GM12891 (cell line): Measurements from ENCODE around the gene COQ8B.
"Not testable (repeated sequence)": the region's sequence is repeated elsewhere in the genome, so short reads cannot be mapped to it uniquely, and the experiment has no call there.

Source experiments
- DNase-seq: peaks from one replicate; pipeline ENCODE4 v3.0.0; 2011; ENCODE audit warnings: low spot score; ENCODE audit not compliant: insufficient read length
- FAIRE-seq: peaks from 2 replicates; lab custom pipeline; 2011; peaks lifted over from hg19 to GRCh38; lab: Jason Lieb, UNC
- PAX5 ChIP-seq: IDR thresholded peaks from 2 replicates; pipeline ENCODE4 v1.6.1; 2011; ENCODE audit warnings: low read length, moderate library complexity, mild to moderate bottlenecking; ENCODE audit not compliant: insufficient read depth, severe bottlenecking
- POLR2A ChIP-seq: IDR thresholded peaks from 2 replicates; pipeline ENCODE4 v1.6.1; 2011; ENCODE audit warnings: low read depth, low read length, control low read depth
- POLR2AphosphoS5 ChIP-seq: IDR thresholded peaks from 2 replicates; pipeline ENCODE4 v1.6.1; 2011; ENCODE audit warnings: low read depth, low read length, control low read depth
- POU2F2 ChIP-seq: IDR thresholded peaks from 2 replicates; pipeline ENCODE4 v1.6.1; 2011; ENCODE audit warnings: low read depth, mild to moderate bottlenecking, control low read depth, low read length, moderate library complexity
- SPI1 ChIP-seq: IDR thresholded peaks from 2 replicates; pipeline ENCODE4 v1.6.1; 2011; ENCODE audit warnings: low read depth, low read length, control low read depth
- TAF1 ChIP-seq: IDR thresholded peaks from 2 replicates; pipeline ENCODE4 v1.6.1; 2011; ENCODE audit warnings: low read depth, low read length, control low read depth

Gene COQ8B

GRCh38 chr19:40659116-40659515 is 57.6 kb downstream of the COQ8B start:
- TF ChIP-seq TAF1 (no peak), POLR2A (no peak), POU2F2 (no peak), SPI1 (no peak), POLR2AphosphoS5 (no peak), PAX5 (no peak)
- no peak for FAIRE-seq
- DNase-seq, result no peak

GRCh38 chr19:40658031-40658430 is 58.7 kb downstream of the COQ8B start:
- DNase-seq, result no peak
- TF ChIP-seq POLR2AphosphoS5, result no peak
- TF ChIP-seq POU2F2, result no peak
- no peak for TF ChIP-seq TAF1
- no peak for TF ChIP-seq POLR2A
- no peak for TF ChIP-seq SPI1
- no peak for TF ChIP-seq PAX5
- FAIRE-seq, result no peak

GRCh38 chr19:40655684-40656083 is 61.0 kb downstream of the COQ8B start:
- not testable (repeated sequence) for FAIRE-seq, DNase-seq

GRCh38 chr19:40652303-40652702 is 64.4 kb downstream of the COQ8B start:
- DNase-seq, result not testable (repeated sequence)
- peak; percentile 61 for TF ChIP-seq PAX5
- FAIRE-seq, result peak; percentile 61

GRCh38 chr19:40650749-40651305 is 65.9 kb downstream of the COQ8B start:
- TF ChIP-seq POLR2AphosphoS5 (no peak), TAF1 (no peak), POLR2A (no peak), PAX5 (no peak), SPI1 (no peak)
- DNase-seq (no peak), FAIRE-seq (no peak)

- not testable (repeated sequence) for FAIRE-seq, DNase-seq
Measured at GRCh38 chr19:40649903-40650675, 66.6 kb downstream of the COQ8B start.

GRCh38 chr19:40646743-40647254 is 69.9 kb downstream of the COQ8B start:
- DNase-seq (no peak), FAIRE-seq (no peak)
- TF ChIP-seq SPI1 (no peak), POU2F2 (no peak), POLR2A (no peak), POLR2AphosphoS5 (no peak), TAF1 (no peak), PAX5 (no peak)

GRCh38 chr19:40642757-40643305 is 73.9 kb downstream of the COQ8B start:
- TF ChIP-seq SPI1 (no peak), PAX5 (no peak), POU2F2 (no peak), POLR2A (no peak), TAF1 (no peak), POLR2AphosphoS5 (no peak)
- DNase-seq (no peak), FAIRE-seq (no peak)

- no peak for TF ChIP-seq SPI1
- no peak for TF ChIP-seq POLR2A
- no peak for TF ChIP-seq POU2F2
- TF ChIP-seq TAF1, result no peak
- TF ChIP-seq PAX5, result no peak
- TF ChIP-seq POLR2AphosphoS5, result no peak
- DNase-seq (no peak), FAIRE-seq (no peak)
Measured at GRCh38 chr19:40642051-40642706, 74.5 kb downstream of the COQ8B start.
